Activated CD4-positive, alpha-beta T cell treated with anti-CD3 and anti-CD28 coated beads, Interleukin-10, Interleukin-2, amounts not matched to agents 100 ng/mL and 50 ng/mL, durations not matched to agents 16 hours and 8 hours (primary cell): Measurements from ENCODE around the gene AGTPBP1.
"Not testable (repeated sequence)": the region's sequence is repeated elsewhere in the genome, so short reads cannot be mapped to it uniquely, and the experiment has no call there.

Source experiments
- DNase-seq: peaks from one replicate; pipeline ENCODE4 v3.0.0-alpha.2; 2020

The AGTPBP1 gene

GRCh38 chr9:85741875-85742596 lies at the start of gene AGTPBP1:
Gene AGTPBP1 (minus strand): TSS chr9:85741954. CDS start chr9:85712533, 29,421 bp downstream.
- peak; percentile 97 for DNase-seq

GRCh38 chr9:85786116-85786515 lies 44.4 kb upstream of the AGTPBP1 start:
- not testable (repeated sequence) for DNase-seq

GRCh38 chr9:85773844-85774243 lies 32.1 kb upstream of the AGTPBP1 start:
- DNase-seq = not testable (repeated sequence)

- DNase-seq = not testable (repeated sequence)
These were observed 20.0 kb upstream of the AGTPBP1 start for GRCh38 chr9:85761802-85762201.

- DNase-seq = not testable (repeated sequence)
These were observed 16.0 kb upstream of the AGTPBP1 start for GRCh38 chr9:85757716-85758115.

- DNase-seq = not testable (repeated sequence)
These were observed 14.5 kb upstream of the AGTPBP1 start for GRCh38 chr9:85756216-85756615.

GRCh38 chr9:85746309-85746708 lies 4.6 kb upstream of the AGTPBP1 start:
- DNase-seq = no peak

- DNase-seq = no peak
These were observed 3.4 kb upstream of the AGTPBP1 start for GRCh38 chr9:85745203-85745602.

- no peak for DNase-seq
These were observed 2.7 kb upstream of the AGTPBP1 start for GRCh38 chr9:85744480-85744879.

- peak; percentile 34 for DNase-seq
These were observed 1.7 kb upstream of the AGTPBP1 start for GRCh38 chr9:85743275-85744128.

- peak; percentile 82 for DNase-seq
These were observed 813 bp upstream of the AGTPBP1 start for GRCh38 chr9:85742597-85742936.

GRCh38 chr9:85741095-85741874 lies 469 bp downstream of the AGTPBP1 start:
- DNase-seq = peak; percentile 84

- DNase-seq = no peak
These were observed 1.0 kb downstream of the AGTPBP1 start for GRCh38 chr9:85740787-85741094.

GRCh38 chr9:85738509-85738908 lies 3.2 kb downstream of the AGTPBP1 start:
- DNase-seq = no peak

- no peak for DNase-seq
These were observed 4.1 kb downstream of the AGTPBP1 start for GRCh38 chr9:85737671-85738070.

- DNase-seq = no peak
These were observed 10.7 kb downstream of the AGTPBP1 start for GRCh38 chr9:85730916-85731630.

GRCh38 chr9:85729882-85730281 lies 11.9 kb downstream of the AGTPBP1 start:
- peak; percentile 61 for DNase-seq

GRCh38 chr9:85727500-85727899 lies 14.3 kb downstream of the AGTPBP1 start:
- DNase-seq = no peak

GRCh38 chr9:85726737-85727136 lies 15.0 kb downstream of the AGTPBP1 start:
- DNase-seq = no peak

GRCh38 chr9:85723215-85723614 lies 18.5 kb downstream of the AGTPBP1 start:
- no peak for DNase-seq

- DNase-seq = not testable (repeated sequence)
These were observed 22.3 kb downstream of the AGTPBP1 start for GRCh38 chr9:85719411-85719810.

- not testable (repeated sequence) for DNase-seq
These were observed 23.9 kb downstream of the AGTPBP1 start for GRCh38 chr9:85717818-85718217.

- no peak for DNase-seq
These were observed 24.5 kb downstream of the AGTPBP1 start for GRCh38 chr9:85717220-85717619.
